ENCODE results near the gene KRTAP6-3. TPM values are rescaled to one million over a fixed set of nuclear protein-coding genes. Genes with fewer than 3 reads are reported as not detected.

KRTAP6-3 gene
- total and polyA plus RNA-seq, 2 experiments from 2014 or later: not detected

DNA sequence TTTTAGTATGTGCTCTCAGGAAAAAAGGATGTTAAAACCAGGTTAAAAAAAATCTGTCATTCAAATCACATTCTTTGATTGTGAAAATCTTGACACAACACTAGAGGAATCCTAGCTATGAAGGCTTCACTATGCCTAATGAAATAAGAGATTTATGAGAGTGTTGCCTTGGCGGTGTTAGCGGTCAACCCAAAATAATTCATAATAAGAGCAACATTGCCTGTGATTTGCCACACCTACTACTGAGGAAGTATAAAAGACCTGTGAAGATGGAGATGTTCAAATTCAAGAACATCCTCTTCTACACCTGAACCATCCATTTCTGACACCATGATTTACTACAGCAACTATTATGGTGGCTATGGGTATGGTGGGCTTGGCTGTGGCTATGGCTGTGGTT, 23.9 kb downstream of the KRTAP6-3 start, which contains the start of gene KRTAP20-1:
KRTAP20-1 (plus strand) TSS at position 301 of the 400 bp plus-strand sequence; CDS start at position 331, 30 bp downstream.
- H3K27ac ChIP-seq (ENCODE audit: low read depth): no peak within 1 kb of the TSS
- no peak within 1 kb of the TSS for H3K4me2 ChIP-seq
- Mint-ChIP-seq H3K9me3 (peaks cover 3% of the 10 kb centered on the region; the same call in 1 of the 3 replicates), H3K27ac (no peak within 1 kb of the TSS), H3K4me1 (no peaks in the 10 kb centered on the region), H3K36me3 (ENCODE audit: low read depth) (no peaks in the 10 kb centered on the region), H3K4me3 (no peak within 1 kb of the TSS), H3K27me3 (ENCODE audit: insufficient read depth, low read depth, poor library complexity) (no peaks in the 10 kb centered on the region)
- no peaks in the 10 kb centered on the region for H3K27me3 ChIP-seq (ENCODE audit: insufficient read depth)
- H3K36me3 ChIP-seq (ENCODE audit: insufficient read depth): no peaks in the 10 kb centered on the region
- DNase-seq (ENCODE audit: low spot score): no peak
- TF ChIP-seq POLR2AphosphoS5 (IDR thresholded peaks at IDR 0.05; ENCODE audit: low read depth): no peak
- no peak for TF ChIP-seq EZH2phosphoT487 (IDR thresholded peaks at IDR 0.05; ENCODE audit: unreplicated experiment)
- TF ChIP-seq NANOG (IDR thresholded peaks at IDR 0.05; ENCODE audit: borderline replicate concordance): no peak
- no peak for TF ChIP-seq JUNB (IDR thresholded peaks at IDR 0.05; ENCODE audit: unreplicated experiment)
- TF ChIP-seq ZNF331 (CRISPR knock-in tag; IDR thresholded peaks at IDR 0.05; ENCODE audit: low read depth): no peak
- TF ChIP-seq REST (IDR thresholded peaks at IDR 0.05; ENCODE audit: unreplicated experiment): no peak
- no peak for TF ChIP-seq EZH2 (IDR thresholded peaks at IDR 0.05; ENCODE audit: low read depth, unreplicated experiment)
- TF ChIP-seq CREB1 (CRISPR knock-in tag; IDR thresholded peaks at IDR 0.05; ENCODE audit: low read depth): no peak
- TF ChIP-seq STAT1 (IDR thresholded peaks at IDR 0.05; ENCODE audit: unreplicated experiment): no peak
- TF ChIP-seq ZNF114 (CRISPR knock-in tag; IDR thresholded peaks at IDR 0.05): no peak
- no peak for TF ChIP-seq ZNF462 (CRISPR knock-in tag; IDR thresholded peaks at IDR 0.05)
- TF ChIP-seq, protein P1, sequence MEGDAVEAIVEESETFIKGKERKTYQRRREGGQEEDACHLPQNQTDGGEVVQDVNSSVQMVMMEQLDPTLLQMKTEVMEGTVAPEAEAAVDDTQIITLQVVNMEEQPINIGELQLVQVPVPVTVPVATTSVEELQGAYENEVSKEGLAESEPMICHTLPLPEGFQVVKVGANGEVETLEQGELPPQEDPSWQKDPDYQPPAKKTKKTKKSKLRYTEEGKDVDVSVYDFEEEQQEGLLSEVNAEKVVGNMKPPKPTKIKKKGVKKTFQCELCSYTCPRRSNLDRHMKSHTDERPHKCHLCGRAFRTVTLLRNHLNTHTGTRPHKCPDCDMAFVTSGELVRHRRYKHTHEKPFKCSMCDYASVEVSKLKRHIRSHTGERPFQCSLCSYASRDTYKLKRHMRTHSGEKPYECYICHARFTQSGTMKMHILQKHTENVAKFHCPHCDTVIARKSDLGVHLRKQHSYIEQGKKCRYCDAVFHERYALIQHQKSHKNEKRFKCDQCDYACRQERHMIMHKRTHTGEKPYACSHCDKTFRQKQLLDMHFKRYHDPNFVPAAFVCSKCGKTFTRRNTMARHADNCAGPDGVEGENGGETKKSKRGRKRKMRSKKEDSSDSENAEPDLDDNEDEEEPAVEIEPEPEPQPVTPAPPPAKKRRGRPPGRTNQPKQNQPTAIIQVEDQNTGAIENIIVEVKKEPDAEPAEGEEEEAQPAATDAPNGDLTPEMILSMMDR (conservative IDR thresholded peaks at IDR 0.05; ENCODE audit: low read depth in 2 of 2): no peak
- TF ChIP-seq, protein P2, sequence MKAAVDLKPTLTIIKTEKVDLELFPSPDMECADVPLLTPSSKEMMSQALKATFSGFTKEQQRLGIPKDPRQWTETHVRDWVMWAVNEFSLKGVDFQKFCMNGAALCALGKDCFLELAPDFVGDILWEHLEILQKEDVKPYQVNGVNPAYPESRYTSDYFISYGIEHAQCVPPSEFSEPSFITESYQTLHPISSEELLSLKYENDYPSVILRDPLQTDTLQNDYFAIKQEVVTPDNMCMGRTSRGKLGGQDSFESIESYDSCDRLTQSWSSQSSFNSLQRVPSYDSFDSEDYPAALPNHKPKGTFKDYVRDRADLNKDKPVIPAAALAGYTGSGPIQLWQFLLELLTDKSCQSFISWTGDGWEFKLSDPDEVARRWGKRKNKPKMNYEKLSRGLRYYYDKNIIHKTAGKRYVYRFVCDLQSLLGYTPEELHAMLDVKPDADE (IDR thresholded peaks at IDR 0.05): no peak
- no peak for ATAC-seq
- no peaks in the 10 kb centered on the region for H3F3A ChIP-seq (replicated peaks; ENCODE audit: low read depth)
- H3K4me1 ChIP-seq (ENCODE audit: insufficient read depth): no peaks in the 10 kb centered on the region
- H3K9me2 ChIP-seq (ENCODE audit: insufficient read depth): no peaks in the 10 kb centered on the region
- no peaks in the 10 kb centered on the region for H3K79me2 ChIP-seq (replicated peaks; ENCODE audit: insufficient read depth)
- no peaks in the 10 kb centered on the region for H4K20me1 ChIP-seq (replicated peaks; ENCODE audit: insufficient read depth)
- H3K4me3 ChIP-seq: no peak within 1 kb of the TSS
- H2AFZ ChIP-seq: no peak within 1 kb of the TSS

Data from GM23338 (cell line).